ENCODE results near the gene BHLHE23.

- no peak for TF ChIP-seq POLR2A (IDR thresholded peaks at IDR 0.05; ENCODE audit: low read depth)
- no peak for TF ChIP-seq CTCF (IDR thresholded peaks at IDR 0.05)
- no peak for TF ChIP-seq EP300 (IDR thresholded peaks at IDR 0.05)
Measured at GRCh38 chr20:62975251-62975760, 31.5 kb downstream of the BHLHE23 start.
